ENCODE data around the gene SLC6A9.

Gene SLC6A9

GRCh38 chr1:44062656-44063179, 31.5 kb upstream of the SLC6A9 start:
- Mint-ChIP-seq H3K27ac (ENCODE audit: low read depth) (no peak overlapping the region), H3K27me3 (peaks cover 23% of the 10 kb centered on the region), H3K4me1 (no peaks in the 10 kb centered on the region), H3K4me3 (no peak overlapping the region), H3K9me3 (no peaks in the 10 kb centered on the region), H3K36me3 (ENCODE audit: insufficient read depth) (no peaks in the 10 kb centered on the region)
- no peak for DNase-seq (ENCODE audit: low spot score in 2 of 2)
- ATAC-seq (replicated peaks; ENCODE audit: extremely low read depth, poor library complexity, severe bottlenecking) = no peak

DNA sequence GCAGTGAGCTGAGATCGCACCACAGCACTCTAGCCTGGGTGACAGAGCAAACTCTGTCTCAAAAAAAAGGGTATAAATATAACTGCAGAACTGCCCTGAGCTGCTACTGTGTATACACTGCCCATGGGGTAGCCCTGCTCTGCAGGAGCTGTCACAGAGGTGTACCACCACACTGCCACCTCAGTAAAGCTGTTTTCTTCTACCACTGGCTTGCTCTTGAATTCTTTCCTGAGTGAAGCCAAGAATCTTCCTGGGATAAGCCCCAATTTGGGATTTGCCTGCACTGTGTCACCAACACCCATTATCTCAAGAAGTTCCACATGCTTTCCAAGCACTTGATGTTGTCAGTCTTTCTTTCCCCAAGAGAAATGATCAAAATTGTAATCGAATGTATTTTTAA, 30.6 kb upstream of the SLC6A9 start:
- DNase-seq (ENCODE audit: low spot score in 2 of 2) (no peak), ATAC-seq (replicated peaks; ENCODE audit: extremely low read depth, poor library complexity, severe bottlenecking) (no peak)
- Mint-ChIP-seq H3K27me3 (peaks cover 23% of the 10 kb centered on the region), H3K9me3 (no peaks in the 10 kb centered on the region), H3K36me3 (ENCODE audit: insufficient read depth) (no peaks in the 10 kb centered on the region), H3K4me1 (no peaks in the 10 kb centered on the region), H3K4me3 (no peak overlapping the region), H3K27ac (ENCODE audit: low read depth) (no peak overlapping the region)

GRCh38 chr1:44060830-44061267, 29.6 kb upstream of the SLC6A9 start:
- ATAC-seq (replicated peaks; ENCODE audit: extremely low read depth, poor library complexity, severe bottlenecking) (no peak), DNase-seq (ENCODE audit: low spot score in 2 of 2) (no peak)
- Mint-ChIP-seq H3K4me3 (no peak overlapping the region), H3K36me3 (ENCODE audit: insufficient read depth) (no peaks in the 10 kb centered on the region), H3K27me3 (peaks cover 22% of the 10 kb centered on the region), H3K4me1 (no peaks in the 10 kb centered on the region), H3K9me3 (no peaks in the 10 kb centered on the region), H3K27ac (ENCODE audit: low read depth) (no peak overlapping the region)

DNA sequence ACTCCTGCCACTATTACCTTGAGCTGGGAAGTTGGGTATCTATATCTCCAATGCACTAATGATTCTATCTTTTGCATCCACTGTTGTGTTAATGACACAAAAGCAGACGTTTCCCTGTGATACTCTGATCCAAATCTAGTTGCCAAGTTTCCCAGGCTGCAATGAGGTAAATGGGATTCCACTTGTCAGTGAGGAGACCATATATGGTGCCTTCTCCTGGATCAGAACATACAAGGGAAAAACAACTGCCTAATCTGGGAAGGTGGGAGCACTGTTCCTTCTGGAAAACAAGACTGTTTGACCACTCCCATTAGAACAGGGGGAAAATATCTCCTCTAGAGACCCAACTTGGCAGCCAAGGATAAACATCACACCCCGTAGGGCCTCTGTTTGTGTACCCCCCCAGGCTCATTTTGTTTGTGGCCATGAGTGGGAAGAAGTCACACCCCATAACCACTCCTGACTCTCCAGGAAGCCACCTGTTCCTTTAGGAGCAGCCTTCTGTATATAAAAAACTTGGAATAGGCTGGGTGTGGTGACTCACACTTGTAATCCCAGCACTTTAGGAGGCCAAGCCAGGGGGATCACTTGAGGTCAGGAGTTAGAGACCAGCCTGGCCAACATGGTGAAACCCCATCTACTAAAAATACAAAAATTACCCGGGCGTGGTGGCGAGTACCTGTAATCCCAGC, 28.5 kb upstream of the SLC6A9 start:
- no peak for DNase-seq (ENCODE audit: low spot score in 2 of 2)
- Mint-ChIP-seq H3K36me3 (ENCODE audit: insufficient read depth) (no peaks in the 10 kb centered on the region), H3K27ac (ENCODE audit: low read depth) (no peak overlapping the region), H3K27me3 (peaks cover 22% of the 10 kb centered on the region), H3K9me3 (no peaks in the 10 kb centered on the region), H3K4me3 (no peak overlapping the region), H3K4me1 (no peaks in the 10 kb centered on the region)
- no peak for ATAC-seq (replicated peaks; ENCODE audit: extremely low read depth, poor library complexity, severe bottlenecking)

DNA sequence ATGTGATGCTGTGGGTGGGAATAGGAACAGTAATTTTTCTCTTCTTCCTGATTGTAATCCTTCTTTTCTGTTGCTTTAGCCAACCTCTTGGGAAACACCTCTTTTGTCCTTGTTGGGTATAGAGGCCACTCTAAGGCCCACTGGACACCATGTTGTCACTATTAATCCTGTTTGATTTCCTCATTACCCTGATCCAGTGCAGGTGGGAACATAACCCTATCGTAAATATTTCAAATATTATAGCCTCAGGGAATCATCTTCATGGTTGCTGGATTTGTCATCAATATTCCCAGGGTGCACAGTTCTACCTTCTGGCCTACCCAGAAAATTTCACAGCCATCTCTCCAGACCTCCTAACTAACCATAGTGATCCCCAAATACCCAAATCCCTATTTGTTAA, 27.9 kb upstream of the SLC6A9 start:
- H3K27me3 Mint-ChIP-seq = peaks cover 22% of the 10 kb centered on the region
- no peak for ATAC-seq (replicated peaks; ENCODE audit: extremely low read depth, poor library complexity, severe bottlenecking)
- no peaks in the 10 kb centered on the region for H3K36me3 Mint-ChIP-seq (ENCODE audit: insufficient read depth)
- H3K27ac Mint-ChIP-seq (ENCODE audit: low read depth) = no peak overlapping the region
- H3K9me3 Mint-ChIP-seq = no peaks in the 10 kb centered on the region
- H3K4me1 Mint-ChIP-seq = no peaks in the 10 kb centered on the region
- H3K4me3 Mint-ChIP-seq = no peak overlapping the region
- DNase-seq (ENCODE audit: low spot score in 2 of 2) = no peak

GRCh38 chr1:44057293-44057692, 26.0 kb upstream of the SLC6A9 start:
- Mint-ChIP-seq H3K9me3 (no peaks in the 10 kb centered on the region), H3K36me3 (ENCODE audit: insufficient read depth) (no peaks in the 10 kb centered on the region), H3K27me3 (peaks cover 22% of the 10 kb centered on the region), H3K4me1 (no peaks in the 10 kb centered on the region), H3K27ac (ENCODE audit: low read depth) (no peak overlapping the region), H3K4me3 (no peak overlapping the region)
- ATAC-seq (replicated peaks; ENCODE audit: extremely low read depth, poor library complexity, severe bottlenecking) (no peak), DNase-seq (ENCODE audit: low spot score in 2 of 2) (no peak)

- DNase-seq (ENCODE audit: low spot score in 2 of 2) (no peak), ATAC-seq (replicated peaks; ENCODE audit: extremely low read depth, poor library complexity, severe bottlenecking) (no peak)
- no peak overlapping the region for H3K4me3 Mint-ChIP-seq
- H3K36me3 Mint-ChIP-seq (ENCODE audit: insufficient read depth) = no peaks in the 10 kb centered on the region
- no peaks in the 10 kb centered on the region for H3K4me1 Mint-ChIP-seq
- no peaks in the 10 kb centered on the region for H3K9me3 Mint-ChIP-seq
- peaks cover 18% of the 10 kb centered on the region for H3K27me3 Mint-ChIP-seq
- no peak overlapping the region for H3K27ac Mint-ChIP-seq (ENCODE audit: low read depth)
Measured at GRCh38 chr1:44053394-44053793, 22.1 kb upstream of the SLC6A9 start.

GRCh38 chr1:44050261-44050660, 19.0 kb upstream of the SLC6A9 start:
- H3K4me3 Mint-ChIP-seq = no peak overlapping the region
- H3K27ac Mint-ChIP-seq (ENCODE audit: low read depth) = no peak overlapping the region
- H3K27me3 Mint-ChIP-seq = peaks cover 20% of the 10 kb centered on the region
- no peak for ATAC-seq (replicated peaks; ENCODE audit: extremely low read depth, poor library complexity, severe bottlenecking)
- DNase-seq (ENCODE audit: low spot score in 2 of 2) = no peak
- no peaks in the 10 kb centered on the region for H3K9me3 Mint-ChIP-seq
- H3K4me1 Mint-ChIP-seq = peaks cover 8% of the 10 kb centered on the region
- no peaks in the 10 kb centered on the region for H3K36me3 Mint-ChIP-seq (ENCODE audit: insufficient read depth)

DNA sequence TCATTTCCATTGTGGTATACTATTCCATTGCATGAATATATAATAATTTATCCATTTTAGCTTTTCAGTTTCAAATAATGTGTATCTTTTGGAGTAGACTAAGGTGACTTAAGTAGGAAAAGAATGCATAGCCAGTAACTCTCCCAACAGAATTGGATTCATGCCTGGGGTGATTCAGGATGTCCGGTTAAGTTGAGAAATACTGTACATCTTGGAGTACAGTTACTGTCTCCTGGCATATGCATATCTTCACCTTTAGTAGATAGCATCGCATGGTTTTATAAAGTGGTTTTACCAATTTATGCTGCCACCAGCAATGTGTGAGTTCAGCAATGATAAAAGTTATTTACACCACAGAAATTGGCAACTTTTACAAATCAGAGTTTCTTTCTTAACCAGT, 18.6 kb upstream of the SLC6A9 start:
- Mint-ChIP-seq H3K4me3 (no peak overlapping the region), H3K4me1 (peaks cover 8% of the 10 kb centered on the region), H3K9me3 (no peaks in the 10 kb centered on the region), H3K36me3 (ENCODE audit: insufficient read depth) (no peaks in the 10 kb centered on the region), H3K27me3 (peaks cover 20% of the 10 kb centered on the region), H3K27ac (ENCODE audit: low read depth) (no peak overlapping the region)
- DNase-seq (ENCODE audit: low spot score in 2 of 2) (no peak), ATAC-seq (replicated peaks; ENCODE audit: extremely low read depth, poor library complexity, severe bottlenecking) (no peak)

- DNase-seq (ENCODE audit: low spot score in 2 of 2) = no peak
- Mint-ChIP-seq H3K4me1 (peaks cover 8% of the 10 kb centered on the region), H3K36me3 (ENCODE audit: insufficient read depth) (no peaks in the 10 kb centered on the region), H3K27ac (ENCODE audit: low read depth) (no peak overlapping the region), H3K27me3 (peaks cover 28% of the 10 kb centered on the region), H3K4me3 (no peak overlapping the region), H3K9me3 (no peaks in the 10 kb centered on the region)
- no peak for ATAC-seq (replicated peaks; ENCODE audit: extremely low read depth, poor library complexity, severe bottlenecking)
Measured at GRCh38 chr1:44048532-44049215, 17.4 kb upstream of the SLC6A9 start.

GRCh38 chr1:44047131-44047530, 15.9 kb upstream of the SLC6A9 start:
- Mint-ChIP-seq H3K9me3 (no peaks in the 10 kb centered on the region), H3K4me3 (no peak overlapping the region), H3K27ac (ENCODE audit: low read depth) (no peak overlapping the region), H3K4me1 (peaks cover 8% of the 10 kb centered on the region), H3K27me3 (peaks cover 36% of the 10 kb centered on the region), H3K36me3 (ENCODE audit: insufficient read depth) (no peaks in the 10 kb centered on the region)
- DNase-seq (ENCODE audit: low spot score in 2 of 2) = no peak
- ATAC-seq (replicated peaks; ENCODE audit: extremely low read depth, poor library complexity, severe bottlenecking) = no peak

DNA sequence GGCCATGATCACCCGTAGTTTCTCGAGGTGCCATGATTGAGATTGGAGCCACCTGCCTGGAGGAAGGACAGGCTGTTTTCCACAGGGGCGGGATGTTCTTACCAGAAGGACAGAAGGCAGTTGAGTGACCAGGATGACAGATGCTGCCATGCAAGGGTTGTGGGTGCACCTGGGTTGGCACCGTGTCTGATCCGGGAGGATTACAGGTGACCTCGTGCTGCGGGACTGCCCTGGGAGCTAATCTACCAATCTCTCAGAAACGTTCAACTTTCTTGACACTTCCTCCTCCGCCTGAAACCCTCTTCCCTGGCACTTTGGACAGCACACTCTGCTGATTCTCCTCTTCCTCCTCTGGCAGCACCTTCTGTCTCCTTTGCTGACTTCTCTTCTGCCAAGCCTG, 13.8 kb upstream of the SLC6A9 start:
- H3K4me1 Mint-ChIP-seq = peaks cover 8% of the 10 kb centered on the region
- H3K9me3 Mint-ChIP-seq = no peaks in the 10 kb centered on the region
- H3K36me3 Mint-ChIP-seq (ENCODE audit: insufficient read depth) = no peaks in the 10 kb centered on the region
- DNase-seq (ENCODE audit: low spot score in 2 of 2) (no peak), ATAC-seq (replicated peaks; ENCODE audit: extremely low read depth, poor library complexity, severe bottlenecking) (no peak)
- peaks cover 36% of the 10 kb centered on the region for H3K27me3 Mint-ChIP-seq
- no peak overlapping the region for H3K27ac Mint-ChIP-seq (ENCODE audit: low read depth)
- H3K4me3 Mint-ChIP-seq = no peak overlapping the region
